Lower leg skin (tissue), 4 donors: ENCODE results near the gene PHTF2. TPM values are rescaled to one million over a fixed set of nuclear protein-coding genes. Genes with fewer than 3 reads are reported as not detected.

Experiments used
- DNase-seq, 2 donors: peaks; one replicate each; pipeline ENCODE4 v3.0.0-alpha.2; 2019; ENCODE audit warnings: low spot score in 2 of 2
- H3K4me3 ChIP-seq: fragments of 200-600 bp; sonication (generic); 2 replicates; pipeline ENCODE4 v1.5.1; 2017; ENCODE audit warnings: mild to moderate bottlenecking, low read depth; ENCODE audit not compliant: poor library complexity, severe bottlenecking
- CTCF ChIP-seq, 3 donors: fragments of 450-650 bp; IDR thresholded peaks; one replicate each; pipeline ENCODE4 v1.5.1; 2016; ENCODE audit warnings: antibody characterized with exemption in 3 of 3, mild to moderate bottlenecking in 3 of 3, moderate library complexity in 2 of 3
- POLR2A ChIP-seq, 2 donors: fragments of 450-650 bp; IDR thresholded peaks; one replicate each; pipeline ENCODE4 v1.6.1; 2016 to 2017; ENCODE audit warnings: antibody characterized with exemption in 2 of 2, mild to moderate bottlenecking in 1 of 2, moderate library complexity in 1 of 2
- WGBS, 2 donors: methylation state at CpG; one replicate each; pipeline ENCODE4 v1.1.5; 2018; 5-methylcytosine and 5-hydroxymethylcytosine counted together
- intact Hi-C: fragments of 100-400 bp; cut with DNase I; formaldehyde crosslinking; loops from one replicate; pipeline ENCODE4 v1.15.0; 2023; ENCODE audit warnings: low total_unique reads
- total RNA-seq, 4 donors: library from RNA; depleted of rRNA; stranded (reverse); fragments of >200 nt; gene quantifications; one replicate each; pipeline ENCODE4 v1.1.0, GENCODE V29; 2016

The PHTF2 gene
- total RNA-seq, 4 donors from 2014 or later: 6.9 to 11.9 (median 9.8) TPM

- TF ChIP-seq POLR2A (IDR thresholded peaks at IDR 0.05) (no peak), CTCF (IDR thresholded peaks at IDR 0.05) (no peak)
- intact Hi-C loops: no loop called here
- H3K4me3 ChIP-seq: no peak overlapping the region
- DNase-seq: no peak
- 89 to 94% methylated on average over 10 of the region's 10 CpGs for WGBS, 2 donors
Observed at GRCh38 chr7:77760809-77761453, 37.6 kb upstream of the PHTF2 start.

- WGBS, 2 donors: 71 to 77% methylated on average over 3 of the region's 3 CpGs
- DNase-seq: no peak
- intact Hi-C loops: no loop called here
- H3K4me3 ChIP-seq: no peak overlapping the region
- no peak for TF ChIP-seq CTCF (IDR thresholded peaks at IDR 0.05)
- no peak for TF ChIP-seq POLR2A (IDR thresholded peaks at IDR 0.05)
Observed at GRCh38 chr7:77765481-77765880, 33.1 kb upstream of the PHTF2 start.

- no peak overlapping the region for H3K4me3 ChIP-seq
- 87 to 96% methylated on average over 4 of the region's 4 CpGs for WGBS, 2 donors
- TF ChIP-seq CTCF (IDR thresholded peaks at IDR 0.05) (no peak), POLR2A (IDR thresholded peaks at IDR 0.05) (no peak)
- no peak for DNase-seq
- intact Hi-C loops: no loop called here
Observed at GRCh38 chr7:77765906-77766800, 32.4 kb upstream of the PHTF2 start.

GRCh38 chr7:77766801-77767605 is 31.6 kb upstream of the PHTF2 start:
- DNase-seq: no peak
- no peak overlapping the region for H3K4me3 ChIP-seq
- WGBS, 2 donors: 93 to 94% methylated on average over 6 of the region's 6 CpGs
- intact Hi-C loops: no loop called here
- TF ChIP-seq POLR2A (IDR thresholded peaks at IDR 0.05) (no peak), CTCF (IDR thresholded peaks at IDR 0.05) (no peak)

GRCh38 chr7:77770316-77770715 is 28.3 kb upstream of the PHTF2 start:
- no peak for TF ChIP-seq POLR2A (IDR thresholded peaks at IDR 0.05)
- TF ChIP-seq CTCF (IDR thresholded peaks at IDR 0.05): no peak
- 89 to 98% methylated on average over 8 of the region's 8 CpGs for WGBS, 2 donors
- H3K4me3 ChIP-seq: no peak overlapping the region
- intact Hi-C loops: no loop called here
- DNase-seq: no peak
